Peyer's patch (tissue), 4 donors: Measurements from ENCODE around the gene CENPW. TPM values are rescaled to one million over a fixed set of nuclear protein-coding genes. Genes with fewer than 3 reads are reported as not detected.

Experiments used
- DNase-seq, 3 donors: peaks; one replicate each; pipeline ENCODE4 v3.0.0-alpha.2; 2017 to 2019
- H3K27ac ChIP-seq, 4 donors: fragments of 200-600 bp; sonication (generic); one replicate each; pipeline ENCODE4 v1.5.1; 2016 to 2019
- H3K27me3 ChIP-seq, 2 donors: fragments of 200-600 bp; sonication (generic); one replicate each; pipeline ENCODE4 v1.5.1; 2019
- H3K36me3 ChIP-seq, 3 donors: fragments of 200-600 bp; sonication (generic); one replicate each; pipeline ENCODE4 v1.5.1; 2016 to 2019
- H3K4me1 ChIP-seq, 4 donors: fragments of 200-600 bp; sonication (generic); one replicate each; pipeline ENCODE4 v1.5.1; 2016 to 2019
- H3K4me3 ChIP-seq, 4 donors: fragments of 200-600 bp; sonication (generic); 1 replicate in 3 of 4; 2 replicates in 1 of 4; pipeline ENCODE4 v1.5.1; 2016 to 2019; ENCODE audit warnings: mild to moderate bottlenecking in 1 of 4
- H3K9me3 ChIP-seq, 4 donors: fragments of 200-600 bp; sonication (generic); one replicate each; pipeline ENCODE4 v1.5.1; 2016 to 2019; ENCODE audit warnings: mild to moderate bottlenecking in 1 of 4
- POLR2A ChIP-seq, 2 donors: fragments of 450-650 bp; IDR thresholded peaks; one replicate each; pipeline ENCODE4 v1.5.1; 2017; ENCODE audit warnings: antibody characterized with exemption in 2 of 2, mild to moderate bottlenecking in 2 of 2, moderate library complexity in 2 of 2
- total RNA-seq, 4 donors: library from RNA; depleted of rRNA; stranded (reverse); fragments of >200 nt; gene quantifications; one replicate each; pipeline ENCODE4 v1.1.0, GENCODE V29; 2016
- TF ChIP-seq, protein P1 (sequence below), 6 experiments: fragments of 450-650 bp in 4 of 6; fragments of 200-600 bp in 2 of 6; sonication (generic) in 1 of 6; IDR thresholded peaks; one replicate each; pipeline ENCODE4 v1.5.1; 2017 to 2019; ENCODE audit warnings: antibody characterized with exemption in 6 of 6, mild to moderate bottlenecking in 3 of 6, moderate library complexity in 1 of 6

The CENPW gene
- total RNA-seq, 4 donors from 2014 or later = 3.3 TPM; not detected in 3

DNA sequence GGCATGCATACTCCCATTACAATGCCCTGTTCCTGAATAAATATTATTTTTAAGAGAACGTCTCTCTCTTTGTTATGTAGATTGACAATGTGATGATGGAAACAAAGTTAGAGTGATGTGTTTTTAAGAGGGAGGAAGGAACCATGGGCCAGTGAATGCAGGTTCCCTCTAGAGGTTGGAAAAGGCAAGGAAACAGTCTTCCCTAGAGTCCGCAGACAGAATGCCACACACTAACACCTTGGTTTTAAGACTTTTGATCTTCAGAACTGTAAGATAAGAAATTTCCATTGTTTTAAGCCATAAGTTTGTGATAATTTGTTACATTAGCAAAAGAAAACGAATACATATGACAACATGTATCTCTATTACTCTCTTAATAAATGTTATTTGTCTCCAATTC, 4.7 kb upstream of the CENPW start:
- TF ChIP-seq, protein P1, sequence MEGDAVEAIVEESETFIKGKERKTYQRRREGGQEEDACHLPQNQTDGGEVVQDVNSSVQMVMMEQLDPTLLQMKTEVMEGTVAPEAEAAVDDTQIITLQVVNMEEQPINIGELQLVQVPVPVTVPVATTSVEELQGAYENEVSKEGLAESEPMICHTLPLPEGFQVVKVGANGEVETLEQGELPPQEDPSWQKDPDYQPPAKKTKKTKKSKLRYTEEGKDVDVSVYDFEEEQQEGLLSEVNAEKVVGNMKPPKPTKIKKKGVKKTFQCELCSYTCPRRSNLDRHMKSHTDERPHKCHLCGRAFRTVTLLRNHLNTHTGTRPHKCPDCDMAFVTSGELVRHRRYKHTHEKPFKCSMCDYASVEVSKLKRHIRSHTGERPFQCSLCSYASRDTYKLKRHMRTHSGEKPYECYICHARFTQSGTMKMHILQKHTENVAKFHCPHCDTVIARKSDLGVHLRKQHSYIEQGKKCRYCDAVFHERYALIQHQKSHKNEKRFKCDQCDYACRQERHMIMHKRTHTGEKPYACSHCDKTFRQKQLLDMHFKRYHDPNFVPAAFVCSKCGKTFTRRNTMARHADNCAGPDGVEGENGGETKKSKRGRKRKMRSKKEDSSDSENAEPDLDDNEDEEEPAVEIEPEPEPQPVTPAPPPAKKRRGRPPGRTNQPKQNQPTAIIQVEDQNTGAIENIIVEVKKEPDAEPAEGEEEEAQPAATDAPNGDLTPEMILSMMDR (IDR thresholded peaks at IDR 0.05) = no peak
- TF ChIP-seq POLR2A (IDR thresholded peaks at IDR 0.05) = no peak
- Histone ChIP-seq H3K36me3 (no peaks in the 10 kb centered on the region), H3K27ac (no peak overlapping the region), H3K9me3 (no peaks in the 10 kb centered on the region), H3K27me3 (no peaks in the 10 kb centered on the region), H3K4me1 (peaks cover 0 to under 1% (median 0%) of the 10 kb centered on the region in 4 donors), H3K4me3 (no peak overlapping the region)
- DNase-seq = no peak

- H3K27ac ChIP-seq = no peak overlapping the region
- no peak overlapping the region for H3K4me3 ChIP-seq
- DNase-seq = no peak
- no peaks in the 10 kb centered on the region for H3K36me3 ChIP-seq
- peaks cover 0 to 14% (median 1%) of the 10 kb centered on the region in 4 donors for H3K4me1 ChIP-seq
- H3K27me3 ChIP-seq = no peaks in the 10 kb centered on the region
- TF ChIP-seq, protein P1 (IDR thresholded peaks at IDR 0.05) = no peak
- no peak for TF ChIP-seq POLR2A (IDR thresholded peaks at IDR 0.05)
- H3K9me3 ChIP-seq = no peaks in the 10 kb centered on the region
These were observed 2.6 kb upstream of the CENPW start for GRCh38 chr6:126337323-126337722.

GRCh38 chr6:126341126-126341525, 1.2 kb downstream of the CENPW start:
- H3K4me1 ChIP-seq = peaks cover 0 to 14% (median 1%) of the 10 kb centered on the region in 4 donors
- no peaks in the 10 kb centered on the region for H3K36me3 ChIP-seq
- H3K9me3 ChIP-seq = no peaks in the 10 kb centered on the region
- DNase-seq = no peak
- H3K27ac ChIP-seq = peak overlapping the region in 2 of 4 donors; percentile 28 to 37
- peak overlapping the region in 2 of 4 donors; percentile 58 to 69 for H3K4me3 ChIP-seq
- no peaks in the 10 kb centered on the region for H3K27me3 ChIP-seq
- no peak for TF ChIP-seq POLR2A (IDR thresholded peaks at IDR 0.05)
- TF ChIP-seq, protein P1 (IDR thresholded peaks at IDR 0.05) = no peak

- no peak overlapping the region for H3K4me3 ChIP-seq
These were observed 4.3 kb downstream of the CENPW start for GRCh38 chr6:126344181-126344580.

DNA sequence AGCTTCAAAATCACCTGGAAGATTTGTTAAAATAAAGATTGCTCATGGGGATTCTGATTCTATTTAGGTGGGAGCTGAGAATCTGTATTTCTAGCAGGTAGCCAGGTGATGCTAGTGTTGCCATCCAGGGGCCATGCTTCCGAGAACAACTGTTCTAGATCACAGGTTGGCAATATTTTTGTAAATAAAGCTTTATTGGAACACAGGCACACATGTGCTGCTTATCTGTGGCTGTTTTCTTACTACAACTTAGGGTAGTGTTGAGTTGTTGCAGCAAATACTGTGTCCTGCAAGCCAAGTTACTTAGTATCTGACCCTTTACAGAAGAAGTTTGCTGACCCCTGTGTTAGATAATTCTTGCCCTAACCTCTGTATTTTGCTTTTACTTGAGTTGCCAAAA, 12.0 kb downstream of the CENPW start:
- no peak for TF ChIP-seq POLR2A (IDR thresholded peaks at IDR 0.05)
- TF ChIP-seq, protein P1 (IDR thresholded peaks at IDR 0.05) = no peak

More at GRCh38 chr6:126344181-126344580, 4.3 kb downstream of the CENPW start:
- DNase-seq = no peak
- no peak overlapping the region for H3K27ac ChIP-seq
- TF ChIP-seq POLR2A (IDR thresholded peaks at IDR 0.05) = no peak
- TF ChIP-seq, protein P1 (IDR thresholded peaks at IDR 0.05) = no peak
- H3K4me1 ChIP-seq = peaks cover 0 to 14% (median 1%) of the 10 kb centered on the region in 4 donors
- H3K9me3 ChIP-seq = no peaks in the 10 kb centered on the region
- H3K27me3 ChIP-seq = no peaks in the 10 kb centered on the region
- H3K36me3 ChIP-seq = no peaks in the 10 kb centered on the region

DNA sequence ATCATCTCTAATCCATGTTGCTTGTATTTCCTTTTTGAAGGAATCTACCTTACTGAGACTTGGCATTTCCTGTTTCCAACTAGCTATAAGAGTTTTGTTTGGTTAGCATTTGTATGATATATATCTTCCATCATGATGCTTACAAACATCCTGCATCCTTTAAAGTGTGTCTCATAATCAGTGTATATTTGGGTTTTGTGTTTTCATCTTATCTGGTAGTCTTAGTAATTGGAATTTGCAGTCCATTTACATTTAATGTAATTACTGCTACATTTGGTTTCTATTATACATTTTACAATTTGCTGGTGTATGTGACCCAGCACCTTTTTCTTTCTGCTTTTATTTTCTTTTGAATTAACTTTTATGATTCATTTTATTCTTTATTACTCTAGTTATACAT, 12.6 kb downstream of the CENPW start:
- TF ChIP-seq, protein P1 (IDR thresholded peaks at IDR 0.05) = no peak
- no peak for TF ChIP-seq POLR2A (IDR thresholded peaks at IDR 0.05)
- no peak for DNase-seq

More for the DNA sequence above, 12.0 kb downstream of the CENPW start:
- no peaks in the 10 kb centered on the region for H3K4me1 ChIP-seq
- no peaks in the 10 kb centered on the region for H3K27me3 ChIP-seq
- H3K27ac ChIP-seq = no peak overlapping the region
- H3K36me3 ChIP-seq = no peaks in the 10 kb centered on the region
- no peak for DNase-seq
- no peaks in the 10 kb centered on the region for H3K9me3 ChIP-seq
- H3K4me3 ChIP-seq = no peak overlapping the region

More for the DNA sequence above, 12.6 kb downstream of the CENPW start:
- Histone ChIP-seq H3K4me3 (no peak overlapping the region), H3K9me3 (no peaks in the 10 kb centered on the region), H3K36me3 (no peaks in the 10 kb centered on the region), H3K27ac (no peak overlapping the region), H3K27me3 (no peaks in the 10 kb centered on the region), H3K4me1 (no peaks in the 10 kb centered on the region)
